ENCODE results near the gene AKT1S1.

The AKT1S1 gene

DNA sequence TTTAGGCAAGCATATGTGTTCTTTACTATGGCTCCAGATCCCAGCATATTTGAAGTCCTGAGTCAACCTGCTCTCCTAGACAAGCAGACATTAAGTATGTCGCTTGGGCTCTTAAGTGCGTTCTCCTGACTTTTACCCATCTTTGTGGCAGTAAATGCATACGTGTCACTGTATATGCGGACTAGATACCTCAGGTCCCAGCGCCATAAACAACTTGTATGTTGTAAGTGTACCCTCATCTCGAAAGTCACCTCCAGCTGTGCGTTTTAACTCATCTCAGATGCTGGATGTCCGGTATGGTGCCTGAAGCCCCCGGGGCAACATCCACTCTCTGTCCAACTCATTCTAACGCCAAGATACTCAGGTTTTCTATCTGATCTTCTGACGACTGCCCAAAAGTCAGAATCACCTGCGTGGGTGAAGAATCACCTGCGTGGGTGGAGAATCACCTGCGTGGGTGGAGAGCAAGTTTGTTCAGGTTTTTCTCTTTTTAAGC, 24.5 kb downstream of the AKT1S1 start:
- DNase-seq = no peak

GRCh38 chr19:49851456-49852259, 25.5 kb downstream of the AKT1S1 start:
- DNase-seq = peak; percentile 23

DNA sequence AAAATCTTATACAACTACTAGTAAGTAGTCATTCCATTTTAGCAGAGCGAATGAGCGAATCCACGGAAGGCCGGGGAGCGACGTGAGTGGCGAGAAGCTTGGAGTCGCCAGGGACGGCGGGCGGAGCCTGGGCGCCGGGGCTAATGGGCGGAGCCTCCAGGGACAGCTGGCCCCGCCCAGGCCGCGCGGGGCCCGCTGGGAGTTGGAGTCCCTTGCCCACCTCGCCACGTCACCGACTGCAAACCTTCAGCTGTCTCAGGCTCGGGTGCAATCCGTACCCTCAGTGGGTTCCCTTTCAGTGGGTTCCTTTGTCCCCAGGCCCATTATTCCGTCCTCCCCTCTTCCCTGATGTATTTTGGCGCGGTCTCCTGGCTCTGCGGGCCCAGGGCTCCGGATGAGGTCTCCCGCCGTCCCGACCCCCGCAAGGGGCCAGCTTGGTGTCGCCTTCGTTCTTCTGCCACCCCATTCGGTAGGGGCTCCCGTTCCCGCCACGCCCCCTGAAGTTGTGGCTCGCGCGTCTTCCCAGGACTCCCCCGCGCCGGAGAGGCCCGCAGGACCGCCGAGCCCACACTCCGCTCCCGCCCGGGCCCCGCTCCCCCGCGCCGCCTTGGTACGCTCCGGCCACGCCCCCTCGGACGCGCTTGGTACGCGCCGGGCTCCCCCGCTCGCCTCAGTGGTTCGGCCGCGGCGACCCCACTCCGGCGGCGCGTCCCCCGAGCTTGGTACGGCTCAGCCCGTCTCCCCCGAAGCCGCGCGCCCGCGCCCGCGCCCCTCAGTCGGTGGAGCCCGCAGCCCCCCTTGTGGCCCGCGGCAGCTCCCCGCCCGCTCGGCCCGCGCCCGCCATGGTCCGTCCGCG, 26.4 kb downstream of the AKT1S1 start, which contains the start of gene PTOV1:
TSS of gene PTOV1 (plus strand) at position 673 of the 856 bp plus-strand sequence.
- DNase-seq = peak; percentile 90

GRCh38 chr19:49850221-49850486, 27.0 kb downstream of the AKT1S1 start:
- no peak for DNase-seq

GRCh38 chr19:49849433-49850220, 27.5 kb downstream of the AKT1S1 start:
- no peak for DNase-seq

DNA sequence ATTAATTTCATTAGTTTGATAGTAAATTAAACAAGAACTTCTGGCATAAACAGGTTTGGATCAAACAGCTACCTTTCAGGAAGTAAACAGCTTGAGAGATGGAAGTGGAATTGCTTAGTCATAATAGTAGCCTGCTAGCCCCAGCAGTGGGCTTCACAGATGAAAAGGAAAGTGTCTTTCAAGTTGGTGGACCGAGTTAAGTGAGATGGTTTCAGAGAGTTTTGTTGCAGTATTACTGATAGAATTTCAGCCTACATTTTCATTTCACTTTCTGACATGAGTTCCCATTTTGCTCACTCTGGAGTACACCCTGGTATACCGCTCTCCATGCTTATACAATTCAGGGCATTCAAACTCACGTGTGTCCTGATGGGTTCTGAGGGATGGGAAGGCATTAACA, 28.2 kb downstream of the AKT1S1 start:
- no peak for DNase-seq

DNA sequence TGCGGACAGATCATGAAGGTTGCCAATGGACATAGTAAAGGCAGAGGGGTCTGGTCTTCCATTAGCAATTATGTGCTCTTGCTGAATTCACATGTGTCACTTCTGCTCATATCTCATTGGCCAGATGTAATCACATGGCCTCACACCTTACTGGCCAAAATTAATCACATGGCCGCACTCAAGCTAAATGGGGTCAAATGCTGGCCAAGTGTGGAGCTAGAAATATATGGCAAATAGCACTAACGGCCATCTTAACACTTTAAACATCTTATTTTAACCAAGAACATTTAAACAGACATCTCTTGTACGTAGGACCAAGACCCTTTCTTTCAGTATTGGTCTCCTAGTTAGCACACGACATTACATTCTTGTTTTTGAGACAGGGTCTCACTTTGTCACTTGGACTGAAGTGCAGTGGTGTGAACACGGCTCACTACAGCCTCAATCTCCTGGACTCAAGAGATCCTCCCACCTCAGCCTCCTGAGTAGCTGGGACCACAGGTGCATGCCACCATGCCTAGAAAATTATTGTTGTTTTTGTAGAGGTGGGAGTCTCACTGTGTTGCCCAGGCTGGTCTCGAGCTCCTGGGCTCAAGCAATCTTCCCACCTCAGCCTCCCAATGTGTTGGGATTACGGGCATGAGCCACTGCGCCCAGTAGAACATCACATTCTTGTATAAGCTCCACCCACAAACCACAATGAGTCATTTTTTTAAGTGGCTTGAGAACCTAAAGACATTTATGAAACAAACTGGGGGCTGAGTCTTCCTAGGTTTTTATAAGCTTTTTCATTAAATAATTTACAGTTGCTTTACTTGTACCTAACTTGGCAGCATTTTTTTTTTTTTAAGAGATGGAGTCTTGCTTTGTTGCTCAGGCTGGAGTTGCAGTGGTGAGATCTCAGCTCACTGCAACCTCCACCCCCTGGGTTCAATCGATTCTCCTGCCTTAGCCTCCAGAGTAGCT, 29.1 kb downstream of the AKT1S1 start:
- no peak for DNase-seq

- DNase-seq = no peak
These were observed 30.7 kb downstream of the AKT1S1 start for GRCh38 chr19:49846408-49846807.

- DNase-seq = no peak
These were observed 31.7 kb downstream of the AKT1S1 start for GRCh38 chr19:49845414-49845813.

DNA sequence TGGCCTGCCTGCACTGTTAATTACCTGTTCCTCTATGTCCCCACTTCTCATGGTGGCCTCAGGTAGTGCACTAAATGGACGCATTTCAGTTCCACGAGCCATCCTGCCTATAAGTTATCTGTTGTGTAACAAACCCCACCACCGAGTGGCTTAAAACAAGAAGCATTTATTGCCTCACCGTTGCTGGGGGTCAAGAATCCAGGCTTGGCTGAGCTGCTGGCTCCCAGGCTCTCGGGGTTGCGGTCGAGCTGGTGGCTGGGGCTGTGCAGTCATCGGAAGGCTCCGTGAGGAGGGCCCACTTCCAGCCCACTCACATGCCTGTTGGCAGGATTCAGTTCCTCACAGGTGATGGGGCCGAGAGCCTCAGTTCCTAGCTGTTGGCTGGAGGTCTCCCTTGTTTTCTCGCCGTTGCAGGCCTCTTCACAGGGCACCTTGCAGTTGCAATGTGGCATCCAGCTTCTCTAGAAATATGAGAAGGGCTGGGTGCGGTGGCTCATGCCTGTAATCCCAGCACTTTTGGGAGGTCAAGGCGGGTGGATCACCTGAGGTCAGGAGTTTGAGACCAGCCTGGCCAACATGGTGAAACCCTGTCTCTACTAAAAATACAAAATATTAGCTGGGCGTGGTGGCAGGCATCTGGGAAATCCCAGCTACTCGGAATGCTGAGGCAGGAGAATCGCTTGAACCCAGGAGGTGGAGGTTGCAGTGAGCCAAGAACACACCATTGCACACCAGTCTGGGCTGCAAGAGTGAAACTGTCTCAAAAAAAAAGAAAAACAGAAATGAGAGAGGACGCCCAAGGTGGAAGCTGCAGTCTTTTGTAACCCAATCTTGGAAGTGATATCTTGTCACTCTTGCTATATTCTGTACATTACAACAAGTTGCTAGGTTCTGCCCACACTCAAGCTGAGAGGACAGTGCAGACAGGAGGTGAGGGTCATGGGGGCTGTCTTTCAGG, 32.7 kb downstream of the AKT1S1 start:
- DNase-seq = no peak

GRCh38 chr19:49843265-49843664, 33.9 kb downstream of the AKT1S1 start:
- DNase-seq = no peak

GRCh38 chr19:49840736-49841249, 36.4 kb downstream of the AKT1S1 start:
- no peak for DNase-seq

GRCh38 chr19:49840321-49840720, 36.8 kb downstream of the AKT1S1 start:
- no peak for DNase-seq

- DNase-seq = no peak
These were observed 37.4 kb downstream of the AKT1S1 start for GRCh38 chr19:49839713-49840112.

DNA sequence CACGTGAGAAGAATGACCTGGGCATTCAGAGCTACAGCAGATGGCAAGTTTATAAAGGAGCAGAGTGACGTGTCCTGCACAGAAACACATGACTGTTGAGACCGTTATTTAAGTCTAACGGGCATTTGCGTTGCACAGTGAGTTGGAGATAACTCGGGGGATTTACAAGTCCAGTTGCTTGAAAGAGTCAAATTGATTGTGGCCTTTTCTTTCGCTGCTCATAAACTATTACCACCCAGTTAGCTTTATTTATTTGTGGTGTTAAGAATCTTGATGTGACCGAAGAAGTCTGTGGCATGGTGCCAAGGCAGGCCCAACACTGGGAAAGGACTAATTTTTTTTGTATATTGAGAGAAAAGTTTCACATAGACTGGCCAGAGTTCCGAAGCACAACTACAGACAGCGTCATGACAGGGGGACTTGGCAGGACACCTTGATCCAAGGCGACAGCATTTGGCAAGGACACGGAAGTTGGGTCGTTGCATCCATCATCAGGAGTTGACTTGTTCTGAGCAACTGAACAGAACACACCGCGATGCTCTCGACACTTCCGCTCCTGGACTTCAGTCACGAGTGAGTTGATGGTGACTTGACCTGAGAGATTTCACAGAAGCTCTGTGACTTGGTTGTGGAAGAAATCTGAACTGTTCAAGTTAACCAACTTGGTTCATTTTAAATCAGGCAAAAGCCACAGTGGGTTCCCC, 38.1 kb downstream of the AKT1S1 start:
- DNase-seq = no peak

- DNase-seq = no peak
These were observed 39.7 kb downstream of the AKT1S1 start for GRCh38 chr19:49837425-49837824.

DNA sequence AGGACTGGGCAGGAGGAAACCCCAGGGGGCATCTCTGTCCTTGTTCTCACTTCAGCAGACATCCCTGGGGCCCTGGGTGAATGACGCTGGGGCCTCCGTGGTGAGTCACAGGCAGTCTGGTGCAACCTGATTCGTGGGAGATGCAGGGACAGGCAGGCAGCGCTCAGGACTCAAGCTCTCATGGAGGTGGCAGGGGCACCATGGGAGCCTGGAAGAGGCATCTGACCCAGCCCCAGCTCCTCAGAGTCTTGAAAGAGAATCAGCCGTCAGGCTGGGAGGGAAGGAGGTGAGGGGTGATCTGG, 40.2 kb downstream of the AKT1S1 start:
- DNase-seq = no peak

DNA sequence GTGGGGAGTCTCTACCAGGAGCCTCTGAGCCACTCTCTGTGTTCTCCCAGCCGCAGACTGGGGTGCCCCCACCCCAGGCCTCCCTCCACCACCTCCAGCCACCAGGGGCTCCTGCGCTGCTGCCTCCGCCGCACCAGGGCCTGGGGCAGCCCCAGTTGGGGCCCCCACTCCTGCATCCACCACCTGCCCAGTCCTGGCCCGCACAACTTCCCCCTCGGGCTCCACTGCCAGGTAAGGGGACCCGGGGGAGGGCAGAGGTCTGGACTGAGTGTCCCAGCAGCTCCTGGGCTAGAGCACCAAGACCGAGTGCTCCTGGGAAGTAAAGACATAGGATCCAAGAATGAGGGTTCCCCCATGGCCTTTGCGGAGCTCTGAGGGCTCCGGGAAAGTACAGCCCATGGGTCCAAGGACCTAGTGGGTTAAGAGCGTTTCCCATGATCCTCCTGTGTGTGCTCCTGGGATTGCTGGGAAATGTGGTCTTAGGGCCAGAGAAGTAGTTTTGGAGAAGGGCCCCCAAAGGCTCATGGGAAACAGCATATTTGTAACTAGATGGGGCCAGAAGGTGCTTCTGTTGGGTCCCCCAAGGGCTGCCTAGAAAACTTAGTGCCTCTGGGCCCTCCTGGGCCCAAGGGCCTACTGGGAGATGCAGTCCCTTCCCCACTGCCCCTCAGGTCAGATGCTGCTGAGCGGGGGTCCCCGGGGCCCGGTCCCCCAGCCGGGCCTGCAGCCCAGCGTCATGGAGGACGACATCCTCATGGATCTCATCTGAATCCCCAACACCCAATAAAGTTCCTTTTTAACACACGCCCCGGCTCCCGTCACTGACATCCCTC, 40.8 kb downstream of the AKT1S1 start:
- no peak for DNase-seq

GRCh38 chr19:49835562-49835961, 41.6 kb downstream of the AKT1S1 start:
- no peak for DNase-seq

All from NCI-H774 (cell line).